HK-2 (cell line): ENCODE measurements around the gene UVRAG.
"Not testable (repeated sequence)": the region's sequence is repeated elsewhere in the genome, so short reads cannot be mapped to it uniquely, and the experiment has no call there.

ENCODE experiments used
- DNase-seq: peaks from one replicate; pipeline ENCODE4 v3.0.0-alpha.2; 2018; ENCODE audit not compliant: unreplicated experiment

Gene UVRAG

DNA sequence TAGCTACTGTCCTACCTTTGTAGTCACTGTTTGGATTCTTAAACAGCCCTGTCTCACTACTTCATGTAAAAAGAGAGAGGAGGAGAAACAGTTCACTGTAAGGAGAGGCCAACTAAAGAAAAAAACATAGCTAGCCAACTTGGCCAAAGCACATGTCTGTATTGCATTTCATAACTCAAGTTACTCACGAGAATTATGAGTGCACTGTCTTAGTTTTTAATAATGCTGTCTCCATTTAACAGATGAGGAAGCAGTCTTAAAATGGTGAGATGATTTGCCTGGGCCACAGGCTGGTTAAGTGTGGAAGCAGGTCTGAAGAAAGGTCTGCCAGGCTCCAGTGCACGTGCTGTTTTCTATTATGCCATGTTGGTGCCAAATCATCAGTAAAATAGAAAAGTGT lies 104.5 kb downstream of the UVRAG start:
- no peak for DNase-seq

DNA sequence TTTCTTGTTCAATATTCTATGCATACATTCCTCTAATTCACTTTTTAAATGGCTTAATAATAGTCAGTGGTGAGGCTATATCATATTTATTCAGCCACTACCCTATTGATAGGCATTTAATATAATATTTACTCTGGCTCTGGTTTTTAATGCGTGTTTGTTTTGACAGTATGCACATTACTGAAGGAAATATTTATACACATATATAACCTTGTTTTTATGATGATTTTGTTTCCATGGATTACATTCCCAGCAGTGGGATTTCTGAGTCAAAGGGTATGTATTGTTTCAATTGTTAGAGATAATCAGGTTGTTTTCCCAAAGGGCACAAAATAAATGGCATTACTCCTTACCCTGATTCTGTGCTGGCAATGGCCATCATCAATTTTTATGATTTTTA lies 105.8 kb downstream of the UVRAG start:
- no peak for DNase-seq

DNA sequence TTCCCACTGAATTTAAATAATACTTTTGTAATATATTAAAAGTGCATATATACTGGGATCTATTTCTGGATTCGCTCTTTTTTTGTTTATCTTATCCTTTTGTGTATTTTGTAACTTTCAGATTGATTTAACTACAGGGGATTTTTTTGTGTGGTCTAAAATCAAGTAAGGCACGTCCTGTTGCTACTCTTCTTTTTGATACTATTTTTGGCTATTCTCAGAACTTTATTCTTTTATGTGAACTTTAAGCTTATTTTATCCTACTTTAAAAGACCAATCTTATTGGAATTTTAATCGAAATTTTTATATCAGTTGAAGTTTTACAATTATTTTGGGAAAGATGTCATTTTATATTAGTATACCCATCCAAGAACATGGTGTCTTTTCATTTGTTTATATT lies 106.8 kb downstream of the UVRAG start:
- DNase-seq: no peak

DNA sequence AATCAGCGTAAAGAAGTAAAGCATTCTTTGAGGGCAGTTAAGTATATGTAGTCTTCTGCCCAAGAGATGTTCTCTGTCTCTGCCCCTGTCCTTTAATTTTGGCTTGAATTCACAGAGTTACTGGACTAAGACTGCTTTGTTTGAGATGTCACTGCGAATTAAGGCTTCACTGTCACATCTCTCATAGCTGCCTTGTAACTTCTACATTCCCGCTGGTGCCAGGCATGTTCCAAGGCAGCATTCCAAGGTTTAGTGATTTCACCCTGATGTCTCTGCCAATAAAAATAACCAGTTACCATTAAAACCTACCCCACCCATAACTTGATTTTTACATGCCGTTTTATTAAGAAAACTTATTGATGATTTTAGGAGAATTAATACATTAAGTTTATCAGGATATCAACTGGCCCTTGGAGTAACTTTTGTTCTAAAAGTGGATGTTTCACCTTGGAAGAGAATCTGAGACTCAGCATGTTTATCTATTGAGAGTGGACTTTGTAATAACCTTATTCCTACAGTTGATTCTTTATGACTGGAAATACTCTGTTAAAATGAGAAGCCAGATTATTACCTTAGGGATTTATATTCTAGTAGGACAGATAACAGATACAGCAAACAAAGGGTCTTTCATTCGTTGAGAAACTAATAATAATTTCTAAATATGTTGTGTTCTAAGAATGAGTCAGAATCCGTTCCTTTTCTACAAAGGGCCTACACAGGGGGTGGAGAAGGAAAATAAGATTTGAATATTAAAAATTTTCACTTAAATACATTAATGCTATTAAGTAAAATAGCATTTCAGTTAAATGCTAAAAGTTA lies 110.2 kb downstream of the UVRAG start:
- DNase-seq: no peak

DNA sequence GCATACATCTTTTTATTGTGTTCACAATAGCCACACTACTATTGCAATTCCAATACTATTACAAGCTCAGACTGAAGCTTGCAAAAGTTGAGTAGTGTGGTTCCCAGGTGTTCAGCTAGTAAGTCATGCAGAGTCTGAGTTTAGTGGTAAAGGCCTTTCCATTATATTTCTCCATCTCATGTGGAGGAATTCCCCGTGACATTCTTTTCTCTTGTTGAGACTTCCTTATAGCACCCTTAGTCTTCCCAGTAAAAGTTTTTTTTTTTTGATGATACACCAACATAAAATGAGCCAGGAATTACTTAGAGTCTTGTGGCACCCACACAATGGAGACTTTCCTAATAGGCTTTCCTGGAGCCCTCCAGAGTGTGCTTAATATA lies 110.8 kb downstream of the UVRAG start:
- DNase-seq: no peak

DNA sequence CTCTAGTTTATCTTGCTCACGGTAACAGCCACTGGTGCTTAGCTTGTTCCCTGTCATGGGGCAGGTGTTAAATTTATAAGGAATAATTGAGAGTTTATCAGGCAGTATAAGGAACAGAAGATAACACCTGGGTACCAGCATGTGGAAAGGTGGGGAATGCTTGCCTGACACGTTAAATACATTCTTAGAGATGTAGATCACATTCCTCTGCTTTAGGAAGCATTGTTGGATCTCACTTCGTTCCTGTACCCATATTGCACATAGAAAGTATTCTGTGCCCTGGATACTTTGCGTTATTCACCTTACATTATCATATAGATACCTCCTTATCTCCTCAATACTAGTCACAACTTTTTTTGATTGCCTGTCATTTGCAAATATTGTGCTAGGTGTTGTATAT lies 114.7 kb downstream of the UVRAG start:
- no peak for DNase-seq

DNA sequence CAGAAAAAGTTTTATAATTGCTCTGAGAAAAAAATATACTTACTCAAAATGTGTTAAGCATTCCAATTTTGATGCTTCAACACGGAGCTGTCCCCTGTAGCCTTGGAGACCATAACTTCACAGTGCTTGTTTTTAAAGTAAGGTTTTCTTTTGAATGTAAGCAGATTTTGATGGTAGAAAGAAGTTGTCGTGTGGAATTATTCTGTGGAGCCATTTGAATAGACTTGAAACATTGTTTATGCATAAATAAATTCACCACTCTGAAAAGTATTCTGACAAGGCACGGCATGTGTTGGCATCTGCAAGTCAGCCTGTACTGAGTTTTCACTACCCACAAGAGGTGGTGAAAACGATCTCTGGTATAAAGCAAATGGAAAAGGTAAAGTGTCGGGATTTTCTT lies 115.5 kb downstream of the UVRAG start:
- DNase-seq: no peak

DNA sequence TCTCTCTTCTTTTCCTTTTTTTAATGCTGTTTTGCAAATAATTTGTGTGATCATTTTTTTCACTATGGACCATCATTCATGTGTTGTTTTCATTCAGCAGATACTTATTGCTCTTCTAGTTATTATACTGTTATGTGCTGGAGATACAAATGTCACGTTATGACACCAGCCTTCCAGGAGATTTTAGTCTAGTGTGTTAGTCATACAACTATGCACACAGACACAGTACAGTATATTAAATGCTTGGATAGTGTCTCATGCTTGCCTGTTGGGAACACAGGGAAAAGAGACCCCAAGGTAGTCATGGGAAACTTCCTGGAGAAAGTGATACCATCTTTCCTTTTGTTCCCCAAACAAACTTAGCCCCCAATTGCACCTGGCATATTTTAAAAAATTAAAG lies 116.1 kb downstream of the UVRAG start:
- no peak for DNase-seq

DNA sequence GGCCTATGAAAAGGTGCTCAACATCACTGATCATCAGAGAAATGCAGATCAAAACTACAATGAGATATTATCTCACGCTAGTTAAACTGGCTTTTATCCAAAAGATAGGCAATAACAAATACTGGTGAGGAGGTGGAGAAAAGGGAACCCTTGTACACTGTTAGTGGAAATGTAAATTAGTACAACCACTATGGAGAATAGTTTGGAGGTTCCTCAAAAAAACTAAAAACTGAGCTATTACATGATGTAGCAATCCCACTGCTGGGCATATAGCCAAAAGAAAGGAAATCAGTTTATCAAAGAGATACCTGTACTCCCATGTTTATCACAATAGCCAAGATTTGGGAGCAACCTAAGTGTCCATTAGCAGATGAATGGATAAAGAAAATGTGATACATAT lies 118.7 kb downstream of the UVRAG start:
- not testable (repeated sequence) for DNase-seq

DNA sequence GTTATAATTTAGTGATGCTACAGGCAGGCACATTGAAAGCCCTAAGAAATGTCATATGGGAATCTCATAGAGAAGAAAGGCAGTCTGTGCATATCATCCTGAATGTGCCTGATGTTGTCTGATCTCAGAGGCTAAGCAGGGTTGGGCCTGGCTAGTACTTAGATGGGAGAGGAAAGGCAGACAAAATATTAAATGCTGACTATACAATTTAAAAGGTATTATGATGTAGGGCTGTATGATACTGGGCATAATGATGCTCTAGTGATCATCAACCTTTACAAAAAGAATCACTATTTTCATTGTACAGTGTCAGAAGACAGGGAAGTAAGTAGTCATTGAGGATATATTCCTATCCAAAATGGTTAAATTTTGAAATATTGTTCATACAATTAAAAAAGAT lies 119.8 kb downstream of the UVRAG start:
- no peak for DNase-seq

DNA sequence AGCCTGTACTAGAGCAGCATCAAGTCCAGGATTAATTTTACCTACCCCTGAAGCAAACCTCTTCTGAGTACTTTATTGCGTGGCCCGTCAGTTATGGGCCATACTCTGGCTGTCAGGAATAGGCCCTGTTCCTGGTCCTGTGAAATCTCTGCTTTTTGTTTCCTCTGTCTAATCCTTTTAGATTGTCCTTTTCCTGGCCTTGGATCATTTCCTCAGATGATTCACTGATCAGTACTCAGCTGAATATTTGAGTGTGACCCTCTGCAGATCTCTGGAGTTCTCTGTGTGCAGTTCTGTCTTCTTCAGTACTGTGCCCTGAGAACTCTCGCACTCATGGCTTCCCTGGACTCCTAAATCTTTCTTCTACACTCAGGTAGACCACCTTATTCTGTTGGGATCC lies 123.5 kb downstream of the UVRAG start:
- no peak for DNase-seq

DNA sequence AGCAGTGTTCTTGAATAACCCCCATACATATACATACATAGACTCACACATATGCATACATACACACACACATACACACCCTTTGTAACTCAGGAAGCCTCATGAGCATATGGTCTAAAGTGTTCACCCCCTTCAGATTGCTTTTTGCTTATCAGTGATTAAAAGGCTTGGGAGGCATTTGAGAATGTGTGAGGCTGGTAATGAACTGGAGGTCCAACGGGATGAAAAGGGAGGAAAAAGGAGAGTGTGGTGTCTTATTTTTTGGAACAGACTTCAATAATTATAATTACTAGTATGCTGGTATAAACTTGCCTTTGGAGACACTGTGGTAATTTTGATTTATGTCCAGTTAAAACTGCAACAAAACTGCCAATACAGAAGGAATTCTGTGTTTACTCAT lies 124.5 kb downstream of the UVRAG start:
- no peak for DNase-seq

DNA sequence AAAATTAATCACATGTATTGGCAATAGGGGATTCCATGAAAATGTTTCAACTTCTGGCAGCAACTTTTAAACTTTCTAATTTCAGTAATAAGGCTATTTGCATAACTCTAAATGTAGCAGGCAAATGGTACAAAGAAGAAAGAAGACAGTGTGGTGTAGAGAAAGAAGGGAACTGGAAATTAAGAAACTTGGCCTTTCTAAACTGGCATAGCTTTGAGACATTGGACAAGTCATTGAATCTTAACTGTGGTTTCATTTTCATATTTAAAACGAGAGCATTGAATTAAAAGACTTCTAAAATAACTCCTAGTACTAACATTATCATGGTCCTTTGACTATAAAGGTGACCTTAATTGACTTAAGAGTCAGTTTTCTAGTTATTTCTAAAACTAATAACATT lies 125.0 kb downstream of the UVRAG start:
- DNase-seq: no peak

DNA sequence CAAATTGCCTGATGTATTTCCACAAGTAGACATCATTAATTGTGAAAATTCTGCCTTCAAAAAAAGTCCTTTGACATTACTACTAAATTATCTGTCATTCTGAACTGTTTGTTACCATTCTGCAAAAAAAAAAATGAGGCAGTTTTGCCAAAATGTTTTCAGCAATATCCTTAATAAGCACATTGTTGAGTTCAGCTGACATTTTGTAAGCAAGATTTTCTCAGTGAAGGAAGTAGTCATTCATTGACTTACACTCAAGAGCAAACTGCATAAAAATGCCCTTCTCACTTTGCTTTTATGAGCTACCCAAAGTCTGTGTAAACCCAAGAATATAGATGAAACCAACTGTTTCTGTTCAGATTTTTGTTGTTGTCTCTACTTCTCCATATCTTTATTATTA lies 125.9 kb downstream of the UVRAG start:
- DNase-seq: no peak

DNA sequence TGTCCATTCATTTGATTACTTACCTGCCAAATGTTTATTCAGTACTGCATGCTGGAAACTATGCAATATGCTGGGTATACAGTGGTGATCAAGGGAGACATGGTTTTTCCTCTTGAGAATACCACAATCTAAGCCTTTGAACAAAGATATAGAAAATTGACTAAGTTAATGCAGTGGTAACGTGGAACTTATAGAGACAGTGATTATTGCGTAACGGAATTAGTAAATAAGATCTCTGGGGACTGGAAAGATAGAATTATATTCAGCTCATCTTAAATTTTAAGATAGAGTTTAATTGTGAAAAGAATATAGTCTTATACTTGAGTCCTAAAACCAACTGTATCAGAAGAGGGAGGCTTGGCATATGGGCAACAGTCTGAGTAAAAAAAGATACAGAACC lies 129.5 kb downstream of the UVRAG start:
- no peak for DNase-seq

DNA sequence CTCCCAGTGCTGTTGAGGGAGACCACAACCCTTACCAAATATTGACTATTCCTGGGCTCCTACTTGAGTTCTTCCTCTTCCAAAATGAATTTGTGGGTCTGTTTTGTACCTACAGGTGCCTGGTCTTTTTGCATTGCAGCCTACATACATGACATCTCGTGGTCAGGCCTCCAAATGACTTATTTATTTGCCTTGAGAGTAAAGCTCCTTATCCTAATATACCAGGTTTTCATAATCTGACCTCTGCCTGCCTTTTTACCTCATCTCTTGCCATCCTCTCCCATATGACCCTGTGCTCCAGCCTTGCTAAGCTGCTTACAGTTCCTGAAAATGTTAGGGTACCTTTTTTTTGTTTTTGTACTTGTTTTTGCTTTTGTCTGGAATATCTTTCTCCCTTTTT lies 130.4 kb downstream of the UVRAG start:
- no peak for DNase-seq

DNA sequence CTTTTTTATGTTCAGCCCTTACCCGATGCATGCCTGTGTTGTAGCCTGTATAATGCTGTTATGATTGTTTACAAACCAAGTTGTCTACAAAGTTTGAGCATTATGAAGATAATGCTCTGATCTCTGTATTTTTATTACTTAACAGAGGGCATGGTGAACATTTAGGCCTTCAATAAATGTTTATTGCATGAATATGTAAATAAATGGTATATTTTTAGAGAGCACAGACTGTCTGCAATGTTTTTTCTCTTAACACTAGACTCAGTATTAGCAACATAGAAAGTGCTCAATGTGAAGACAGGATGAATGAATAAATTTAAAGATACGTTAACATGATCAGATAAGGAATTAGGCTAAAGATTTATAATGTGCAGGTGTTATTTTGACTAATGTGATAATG lies 130.9 kb downstream of the UVRAG start:
- no peak for DNase-seq

DNA sequence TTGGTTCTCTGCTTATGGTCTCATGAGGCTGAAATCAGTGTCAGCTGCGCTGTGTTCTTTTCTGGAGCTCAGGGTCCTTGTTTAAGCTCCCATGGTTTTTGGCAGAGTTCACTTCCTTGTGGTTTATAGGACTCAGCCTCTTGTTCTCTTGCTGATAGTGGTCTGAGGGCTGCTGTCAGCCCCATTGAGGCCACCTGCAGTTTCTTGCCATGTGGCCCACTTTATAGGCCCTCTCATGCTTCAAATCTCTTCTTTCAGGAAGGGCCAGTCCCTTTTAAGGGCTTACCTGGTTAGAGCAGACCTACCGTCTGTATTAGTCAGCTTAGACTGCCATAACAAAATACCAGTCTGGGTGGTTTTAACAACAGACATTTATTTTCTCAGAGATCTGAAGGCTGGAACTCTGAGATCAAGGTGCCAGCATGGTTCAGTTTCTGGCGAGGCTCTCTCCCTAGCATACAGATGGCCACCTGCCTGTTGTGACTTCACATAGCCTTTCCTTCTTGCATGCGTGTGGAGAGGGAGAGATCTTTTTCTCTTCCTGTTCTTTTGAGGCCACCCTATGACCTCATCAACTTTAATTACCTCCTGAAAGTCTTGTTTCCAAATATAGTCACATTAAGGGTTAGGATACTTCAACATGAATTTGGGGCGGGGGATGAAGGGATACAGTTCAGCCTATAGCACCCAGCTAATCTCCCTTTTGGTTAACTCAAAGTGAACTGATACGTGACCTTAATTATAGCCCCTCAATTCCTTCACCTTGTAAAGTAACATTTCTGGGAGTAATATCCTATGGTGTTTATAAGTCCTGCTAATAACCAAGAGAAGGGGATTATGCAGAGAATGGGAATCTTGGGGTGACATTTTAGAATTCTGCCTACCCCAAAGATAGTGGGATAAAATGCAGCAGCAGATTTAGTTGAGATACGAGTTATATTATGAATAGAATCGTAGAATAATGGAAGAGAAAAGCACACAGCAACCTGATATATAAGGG lies 131.8 kb downstream of the UVRAG start:
- DNase-seq: no peak

DNA sequence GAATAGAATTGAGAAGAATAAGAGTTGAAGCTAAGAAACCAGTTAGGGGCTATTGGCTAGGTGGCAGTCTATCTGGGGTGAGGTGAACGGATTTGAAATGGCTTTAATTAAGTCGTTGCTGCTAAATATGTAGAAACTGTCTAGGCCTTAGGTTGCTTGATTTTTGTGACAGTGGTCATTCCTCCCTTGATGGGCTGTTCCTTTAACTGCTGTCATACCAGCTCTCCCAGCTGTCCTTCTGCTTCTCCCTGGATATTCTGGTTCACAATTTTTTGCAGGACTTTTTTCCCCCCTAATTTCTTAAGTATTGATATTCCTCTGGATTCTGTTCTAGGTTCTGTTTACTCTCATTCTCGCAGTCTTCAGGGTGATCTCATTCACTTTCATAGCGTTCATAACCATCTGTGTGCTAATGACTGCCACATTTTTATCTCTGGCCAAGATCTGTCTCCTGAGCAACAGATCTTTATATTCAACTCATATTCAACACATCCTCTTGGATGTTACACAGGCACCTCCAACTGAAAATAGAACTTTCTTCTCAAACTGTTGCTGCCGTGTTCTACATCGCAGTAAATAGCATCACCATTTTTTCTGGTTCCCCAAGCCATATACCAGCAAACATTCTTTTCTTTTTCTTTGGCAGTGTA lies 134.1 kb downstream of the UVRAG start:
- DNase-seq: no peak

DNA sequence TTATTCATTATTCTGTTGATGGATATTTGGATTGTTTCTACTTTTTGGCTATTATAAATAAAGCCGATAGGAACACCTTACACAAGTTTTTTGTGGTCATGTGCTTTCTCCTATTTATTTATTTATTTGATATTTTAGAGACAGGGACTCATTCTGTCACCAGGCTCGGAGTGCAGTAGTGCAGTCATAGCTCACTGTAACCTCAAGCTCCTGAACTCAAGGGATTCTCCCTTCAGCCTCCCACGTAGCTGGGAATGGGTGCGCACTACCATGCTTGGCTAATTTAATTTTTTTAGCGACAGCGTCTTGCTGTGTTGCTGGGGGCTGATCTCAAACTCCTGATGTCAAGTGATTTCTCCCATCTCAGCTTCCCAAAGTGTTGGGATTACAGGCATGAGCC lies 135.1 kb downstream of the UVRAG start:
- DNase-seq: no peak

DNA sequence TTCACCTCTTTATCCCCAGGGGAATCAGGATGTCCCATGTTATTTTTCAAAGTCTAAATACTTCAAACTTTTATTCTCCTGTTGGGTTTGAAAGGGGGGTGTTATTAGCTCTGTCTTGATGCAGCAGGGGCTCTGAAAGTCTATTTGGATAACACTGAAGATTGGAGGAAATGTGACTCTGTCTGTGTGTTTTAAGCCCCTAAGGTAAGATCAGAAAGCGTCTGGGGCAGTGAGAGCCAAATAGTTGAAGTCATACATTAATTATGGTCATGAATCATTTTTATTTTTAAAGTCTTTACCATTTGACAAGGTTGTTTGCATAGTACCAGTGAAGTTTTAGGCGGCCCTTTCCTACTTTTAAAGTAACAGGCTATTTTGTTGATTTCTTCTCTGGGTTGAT lies 139.0 kb downstream of the UVRAG start:
- DNase-seq: no peak

DNA sequence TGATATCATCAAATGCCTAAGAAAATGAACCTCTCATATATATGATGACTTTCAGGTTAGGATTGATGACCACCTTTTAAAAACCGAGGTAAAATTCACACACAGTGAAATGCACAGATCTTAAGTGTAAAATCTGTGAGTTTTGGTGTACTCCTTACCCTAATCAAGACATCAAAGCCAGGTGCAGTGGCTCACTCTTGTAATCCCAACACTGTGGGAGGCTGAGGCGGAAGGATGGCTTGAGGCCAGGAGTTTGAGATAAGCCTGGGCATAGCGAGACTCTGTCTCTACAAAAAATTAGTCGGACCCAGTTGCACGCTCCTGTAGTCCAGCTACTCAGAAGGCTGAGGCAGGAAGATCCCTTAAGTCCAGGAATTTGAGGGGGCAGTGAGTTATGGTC lies 140.4 kb downstream of the UVRAG start:
- DNase-seq: no peak

DNA sequence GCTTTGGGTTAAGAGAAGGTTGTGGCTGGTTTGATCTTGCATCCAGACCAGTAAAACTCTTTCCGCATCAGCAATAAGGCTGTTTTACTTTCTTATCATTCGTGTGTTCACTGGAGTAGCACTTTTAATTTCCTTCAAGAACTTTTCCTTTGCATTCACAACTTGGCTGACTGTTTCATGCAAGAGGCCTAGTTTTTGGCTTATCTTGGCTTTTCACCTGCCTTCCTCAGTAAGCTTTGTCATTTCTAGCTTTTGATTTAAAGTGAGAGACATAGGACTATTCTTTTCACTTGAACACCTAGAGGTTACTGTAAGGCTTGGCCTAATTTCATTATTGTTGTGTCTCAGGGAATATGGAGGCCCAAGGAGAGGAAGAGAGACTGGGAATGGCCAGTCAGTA lies 144.5 kb downstream of the UVRAG start:
- DNase-seq: no peak
